RWPE1 (cell line): Measurements from ENCODE around the gene PHLDB3.

Experiments used
- CTCF ChIA-PET: fragments of 350-600 bp; sonication (Branson Sonifier 250); formaldehyde crosslinking; extraction: SDS; loops from one replicate; lab custom pipeline; 2021; lab: Yijun Ruan, JAX
- POLR2A ChIA-PET: fragments of 400-600 bp; formaldehyde crosslinking; extraction: SDS; loops from one replicate; lab custom pipeline; 2020; ENCODE audit warnings: antibody characterized with exemption; ENCODE audit not compliant: low non-redundant PET; lab: Yijun Ruan, JAX
- DNase-seq: peaks from one replicate; pipeline ENCODE4 v3.0.0; 2012; ENCODE audit warnings: low spot score
- H3K27ac ChIP-seq: fragments of 450-650 bp; 2 replicates; pipeline ENCODE4 v1.5.1; 2017
- CTCF ChIP-seq: fragments of 450-650 bp; conservative IDR thresholded peaks from 2 replicates; pipeline ENCODE4 v1.5.1; 2017; ENCODE audit warnings: low read depth, mild to moderate bottlenecking

The PHLDB3 gene

GRCh38 chr19:43490759-43491158, 13.8 kb downstream of the PHLDB3 start:
- POLR2A ChIA-PET, result interaction anchor here (0.6 kb wide), 1 partner anchor 27 kb away, joined by 3 read pairs; no protein-coding TSS in a partner anchor

GRCh38 chr19:43489979-43490599, 14.5 kb downstream of the PHLDB3 start:
- no peak for TF ChIP-seq CTCF
- ChIA-PET CTCF (no interaction called here), POLR2A (no interaction called here)
- DNase-seq, result no peak
- H3K27ac ChIP-seq, result no peak overlapping the region

More at GRCh38 chr19:43490759-43491158, 13.8 kb downstream of the PHLDB3 start:
- TF ChIP-seq CTCF, result no peak
- no peak for DNase-seq
- H3K27ac ChIP-seq, result no peak overlapping the region
- CTCF ChIA-PET, result no interaction called here

- no peak overlapping the region for H3K27ac ChIP-seq
- ChIA-PET POLR2A (no interaction called here), CTCF (no interaction called here)
- no peak for TF ChIP-seq CTCF
- DNase-seq, result no peak
Measured at GRCh38 chr19:43489310-43489709, 15.2 kb downstream of the PHLDB3 start.

GRCh38 chr19:43488179-43488578, 16.4 kb downstream of the PHLDB3 start:
- no peak for DNase-seq
- CTCF ChIA-PET, result no interaction called here
- TF ChIP-seq CTCF, result no peak
- POLR2A ChIA-PET, result no interaction called here
- no peak overlapping the region for H3K27ac ChIP-seq

GRCh38 chr19:43486412-43486811, 18.1 kb downstream of the PHLDB3 start:
- TF ChIP-seq CTCF, result no peak
- ChIA-PET POLR2A (no interaction called here), CTCF (no interaction called here)
- DNase-seq, result no peak
- no peak overlapping the region for H3K27ac ChIP-seq

DNA sequence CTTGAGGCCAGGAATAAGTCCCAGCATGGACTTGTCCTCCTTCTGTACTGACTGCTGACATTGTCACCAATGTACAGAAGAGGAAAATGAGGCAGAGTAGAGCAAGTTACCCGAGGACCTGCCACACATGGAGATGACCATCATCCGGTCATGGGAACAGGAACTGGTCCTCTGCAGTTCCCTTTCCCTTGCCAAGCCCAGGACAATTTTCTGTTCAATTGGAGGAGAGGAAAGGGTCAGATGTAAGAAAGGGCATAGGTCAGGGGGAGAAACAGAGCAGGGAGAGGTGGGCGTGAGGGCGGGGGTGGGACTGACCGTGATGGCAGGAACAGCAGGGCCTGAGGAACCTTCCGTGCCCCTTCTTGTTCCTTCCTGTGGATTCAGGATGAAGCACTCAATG, 18.6 kb downstream of the PHLDB3 start:
- H3K27ac ChIP-seq, result no peak overlapping the region
- ChIA-PET CTCF (no interaction called here), POLR2A (no interaction called here)
- no peak for TF ChIP-seq CTCF
- DNase-seq, result no peak
